BE2C (cell line): Measurements from ENCODE around the gene MPRIP.

Experiments used
- DNase-seq: peaks from one replicate; pipeline ENCODE4 v3.0.0-alpha.2; 2020
- H3K27me3 ChIP-seq: fragments of 250-450 bp; sonication (Bioruptor Pico); 2 replicates; pipeline ENCODE4 v1.5.1; 2020; ENCODE audit warnings: mild to moderate bottlenecking
- H3K36me3 ChIP-seq: fragments of 250-450 bp; sonication (Bioruptor Pico); 2 replicates; pipeline ENCODE4 v1.5.1; 2020; ENCODE audit warnings: mild to moderate bottlenecking
- H3K4me1 ChIP-seq: fragments of 250-450 bp; sonication (Bioruptor Pico); 2 replicates; pipeline ENCODE4 v1.5.1; 2020
- H3K4me3 ChIP-seq: 2 replicates; pipeline ENCODE4 v1.5.1; 2011; ENCODE audit warnings: low read depth, low read length
- H3K9me3 ChIP-seq: fragments of 250-450 bp; sonication (Bioruptor Pico); 2 replicates; pipeline ENCODE4 v1.5.1; 2020
- CTCF ChIP-seq: IDR thresholded peaks from 2 replicates; pipeline ENCODE4 v1.5.1; 2012; ENCODE audit warnings: mild to moderate bottlenecking, low read depth, low read length

MPRIP gene

GRCh38 chr17:17064322-17064721 is 22.1 kb downstream of the MPRIP start:
- H3K36me3 ChIP-seq, result no peaks in the 10 kb centered on the region
- H3K27me3 ChIP-seq, result no peaks in the 10 kb centered on the region
- no peak for TF ChIP-seq CTCF
- H3K4me3 ChIP-seq, result no peak overlapping the region
- no peaks in the 10 kb centered on the region for H3K9me3 ChIP-seq
- DNase-seq, result no peak
- no peaks in the 10 kb centered on the region for H3K4me1 ChIP-seq

DNA sequence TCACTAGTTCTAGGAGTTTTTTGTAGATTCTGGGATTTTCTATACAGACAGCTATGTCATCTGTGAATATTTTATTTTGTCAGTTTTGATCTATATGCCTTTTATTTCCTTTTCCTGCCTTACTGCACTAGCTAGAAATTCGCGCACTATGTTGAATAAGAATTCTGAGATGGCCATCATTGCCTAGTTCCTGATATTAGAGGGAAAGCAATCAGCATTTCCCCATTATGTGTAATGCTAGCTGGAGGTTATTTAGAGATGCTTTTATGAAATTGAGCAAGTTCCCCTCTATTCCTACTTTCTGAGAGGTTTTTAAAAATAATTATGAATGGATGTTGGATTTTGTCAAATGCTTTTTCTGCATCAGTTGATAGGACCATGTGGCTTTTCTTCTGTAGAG is 23.8 kb downstream of the MPRIP start:
- Histone ChIP-seq H3K4me3 (no peak overlapping the region), H3K36me3 (no peaks in the 10 kb centered on the region), H3K27me3 (no peaks in the 10 kb centered on the region), H3K4me1 (no peaks in the 10 kb centered on the region), H3K9me3 (no peaks in the 10 kb centered on the region)
- no peak for DNase-seq
- no peak for TF ChIP-seq CTCF

DNA sequence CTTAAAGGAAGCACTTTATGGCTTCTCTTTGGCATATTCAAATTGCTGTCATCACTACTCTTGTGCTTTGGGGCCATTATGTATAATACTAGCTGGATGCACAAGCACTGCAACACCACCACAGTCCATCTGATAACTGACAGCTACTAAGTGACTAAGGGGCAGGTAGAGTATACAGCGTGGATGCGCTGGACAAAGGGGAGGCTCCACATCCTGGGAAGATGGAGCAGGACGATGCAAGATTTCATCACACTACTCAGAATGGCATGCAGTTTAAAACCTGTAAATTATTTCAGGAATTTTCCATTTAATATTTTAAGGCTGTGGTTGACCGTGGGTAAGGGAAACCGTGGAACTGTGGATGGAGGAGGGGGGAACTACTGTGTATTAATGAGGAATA is 25.0 kb downstream of the MPRIP start:
- Histone ChIP-seq H3K27me3 (no peaks in the 10 kb centered on the region), H3K4me3 (no peak overlapping the region), H3K36me3 (no peaks in the 10 kb centered on the region), H3K4me1 (no peaks in the 10 kb centered on the region; the same call in 1 of the 2 replicates), H3K9me3 (no peaks in the 10 kb centered on the region)
- no peak for TF ChIP-seq CTCF
- no peak for DNase-seq

GRCh38 chr17:17069849-17070248 is 27.6 kb downstream of the MPRIP start:
- no peaks in the 10 kb centered on the region for H3K27me3 ChIP-seq
- peaks cover 6% of the 10 kb centered on the region for H3K4me1 ChIP-seq
- H3K36me3 ChIP-seq, result no peaks in the 10 kb centered on the region
- no peak for DNase-seq
- no peak for TF ChIP-seq CTCF
- no peaks in the 10 kb centered on the region for H3K9me3 ChIP-seq
- H3K4me3 ChIP-seq, result no peak overlapping the region

GRCh38 chr17:17070931-17071330 is 28.7 kb downstream of the MPRIP start:
- no peak for TF ChIP-seq CTCF
- no peak overlapping the region for H3K4me3 ChIP-seq
- peaks cover 13% of the 10 kb centered on the region for H3K4me1 ChIP-seq
- no peaks in the 10 kb centered on the region for H3K27me3 ChIP-seq
- no peak for DNase-seq
- H3K9me3 ChIP-seq, result no peaks in the 10 kb centered on the region
- H3K36me3 ChIP-seq, result no peaks in the 10 kb centered on the region

DNA sequence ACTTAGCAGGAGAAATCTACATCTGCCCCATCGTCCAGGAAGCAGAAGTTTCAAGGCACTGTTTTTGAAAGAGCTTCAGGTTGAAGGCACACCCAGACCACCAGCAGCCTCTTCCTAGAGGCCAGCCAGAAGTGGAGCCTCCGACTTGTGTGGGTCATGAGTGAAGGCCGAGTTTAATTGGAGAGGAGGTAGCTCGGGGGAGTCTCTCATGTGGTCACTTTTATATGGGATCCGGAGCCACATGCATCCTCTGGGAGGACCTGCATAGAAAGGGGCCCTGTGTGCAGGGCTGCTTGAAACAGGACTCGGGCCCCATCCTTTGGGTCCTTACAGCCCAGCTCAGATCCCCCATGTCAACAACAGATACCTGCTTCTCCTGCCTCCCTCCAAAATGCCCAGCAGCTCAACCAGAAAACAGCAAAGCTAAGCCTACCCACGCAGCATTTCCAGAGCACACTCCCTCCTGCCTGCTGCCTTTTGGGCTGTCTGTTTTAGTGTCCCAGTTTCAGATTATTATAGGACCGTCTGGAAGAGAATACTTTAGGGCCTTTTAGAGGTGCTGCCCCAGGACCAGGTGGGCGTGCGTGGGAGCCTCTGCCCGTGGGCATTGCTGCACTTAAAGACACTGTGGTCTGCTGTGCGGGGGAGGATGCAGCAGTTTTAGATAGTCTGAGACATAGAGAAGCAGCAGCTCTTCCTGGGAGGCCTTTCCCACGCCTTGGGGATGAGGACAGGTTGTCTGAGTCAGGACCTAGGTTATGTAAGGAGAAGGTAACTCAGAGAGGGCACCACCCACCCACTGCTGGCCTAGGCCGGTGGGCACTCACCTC is 29.5 kb downstream of the MPRIP start:
- Histone ChIP-seq H3K36me3 (no peaks in the 10 kb centered on the region), H3K27me3 (no peaks in the 10 kb centered on the region), H3K4me1 (peaks cover 13% of the 10 kb centered on the region), H3K9me3 (no peaks in the 10 kb centered on the region), H3K4me3 (no peak overlapping the region)
- no peak for TF ChIP-seq CTCF
- DNase-seq, result no peak
